ENCODE results near the gene SCRG1.

- no peak for TF ChIP-seq POLR2AphosphoS5 (IDR thresholded peaks at IDR 0.05)
- TF ChIP-seq, protein P1, sequence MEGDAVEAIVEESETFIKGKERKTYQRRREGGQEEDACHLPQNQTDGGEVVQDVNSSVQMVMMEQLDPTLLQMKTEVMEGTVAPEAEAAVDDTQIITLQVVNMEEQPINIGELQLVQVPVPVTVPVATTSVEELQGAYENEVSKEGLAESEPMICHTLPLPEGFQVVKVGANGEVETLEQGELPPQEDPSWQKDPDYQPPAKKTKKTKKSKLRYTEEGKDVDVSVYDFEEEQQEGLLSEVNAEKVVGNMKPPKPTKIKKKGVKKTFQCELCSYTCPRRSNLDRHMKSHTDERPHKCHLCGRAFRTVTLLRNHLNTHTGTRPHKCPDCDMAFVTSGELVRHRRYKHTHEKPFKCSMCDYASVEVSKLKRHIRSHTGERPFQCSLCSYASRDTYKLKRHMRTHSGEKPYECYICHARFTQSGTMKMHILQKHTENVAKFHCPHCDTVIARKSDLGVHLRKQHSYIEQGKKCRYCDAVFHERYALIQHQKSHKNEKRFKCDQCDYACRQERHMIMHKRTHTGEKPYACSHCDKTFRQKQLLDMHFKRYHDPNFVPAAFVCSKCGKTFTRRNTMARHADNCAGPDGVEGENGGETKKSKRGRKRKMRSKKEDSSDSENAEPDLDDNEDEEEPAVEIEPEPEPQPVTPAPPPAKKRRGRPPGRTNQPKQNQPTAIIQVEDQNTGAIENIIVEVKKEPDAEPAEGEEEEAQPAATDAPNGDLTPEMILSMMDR (IDR thresholded peaks at IDR 0.05), result no peak
Observed at GRCh38 chr4:173415092-173415491, 16.2 kb upstream of the SCRG1 start.
